GM18909 (cell line): ENCODE results near the gene PDGFC.
"Not testable (repeated sequence)": the region's sequence is repeated elsewhere in the genome, so short reads cannot be mapped to it uniquely, and the experiment has no call there.

Experiments
- ATAC-seq: cut with Tn5 transposase; IDR thresholded peaks from one replicate; pipeline ENCODE4 v1.9.1; 2021; ENCODE audit warnings: mild to moderate bottlenecking; ENCODE audit not compliant: unreplicated experiment, poor library complexity

The PDGFC gene

GRCh38 chr4:156953951-156954350 is 17.6 kb downstream of the PDGFC start:
- ATAC-seq, result no peak

- ATAC-seq, result no peak
These were observed 18.6 kb downstream of the PDGFC start for GRCh38 chr4:156953001-156953400.

- ATAC-seq, result no peak
These were observed 19.4 kb downstream of the PDGFC start for GRCh38 chr4:156952078-156952759.

- ATAC-seq, result no peak
These were observed 20.7 kb downstream of the PDGFC start for GRCh38 chr4:156950948-156951347.

- ATAC-seq, result no peak
These were observed 21.5 kb downstream of the PDGFC start for GRCh38 chr4:156950090-156950489.

- ATAC-seq, result no peak
These were observed 22.2 kb downstream of the PDGFC start for GRCh38 chr4:156949373-156949814.

GRCh38 chr4:156948738-156949137 is 22.9 kb downstream of the PDGFC start:
- no peak for ATAC-seq

- no peak for ATAC-seq
These were observed 23.5 kb downstream of the PDGFC start for GRCh38 chr4:156948133-156948532.

GRCh38 chr4:156946516-156947424 is 24.8 kb downstream of the PDGFC start:
- no peak for ATAC-seq

GRCh38 chr4:156945532-156945931 is 26.1 kb downstream of the PDGFC start:
- no peak for ATAC-seq

GRCh38 chr4:156942991-156943390 is 28.6 kb downstream of the PDGFC start:
- ATAC-seq, result no peak

GRCh38 chr4:156941940-156942548 is 29.6 kb downstream of the PDGFC start:
- no peak for ATAC-seq

GRCh38 chr4:156939801-156940200 is 31.8 kb downstream of the PDGFC start:
- ATAC-seq, result no peak

GRCh38 chr4:156939139-156939538 is 32.5 kb downstream of the PDGFC start:
- no peak for ATAC-seq

- ATAC-seq, result no peak
These were observed 37.4 kb downstream of the PDGFC start for GRCh38 chr4:156934259-156934635.

GRCh38 chr4:156933633-156934258 is 37.9 kb downstream of the PDGFC start:
- no peak for ATAC-seq

GRCh38 chr4:156932360-156932759 is 39.2 kb downstream of the PDGFC start:
- not testable (repeated sequence) for ATAC-seq

- no peak for ATAC-seq
These were observed 40.3 kb downstream of the PDGFC start for GRCh38 chr4:156931267-156931666.

GRCh38 chr4:156929386-156930105 is 42.1 kb downstream of the PDGFC start:
- no peak for ATAC-seq

GRCh38 chr4:156924774-156925315 is 46.8 kb downstream of the PDGFC start:
- ATAC-seq, result no peak
